Hematopoietic multipotent progenitor cell treated with erythropoietin and hydrocortisone succinate and interleukin-3 and kit ligand, for 17 days (in vitro differentiated cells): ENCODE measurements around the gene RNF17.

ENCODE experiments used
- DNase-seq: peaks from one replicate; pipeline ENCODE4 v3.0.0-alpha.2; 2015; ENCODE audit warnings: low spot score

RNF17 gene

GRCh38 chr13:24896061-24896460 lies 132.1 kb downstream of the RNF17 start:
- no peak for DNase-seq

DNA sequence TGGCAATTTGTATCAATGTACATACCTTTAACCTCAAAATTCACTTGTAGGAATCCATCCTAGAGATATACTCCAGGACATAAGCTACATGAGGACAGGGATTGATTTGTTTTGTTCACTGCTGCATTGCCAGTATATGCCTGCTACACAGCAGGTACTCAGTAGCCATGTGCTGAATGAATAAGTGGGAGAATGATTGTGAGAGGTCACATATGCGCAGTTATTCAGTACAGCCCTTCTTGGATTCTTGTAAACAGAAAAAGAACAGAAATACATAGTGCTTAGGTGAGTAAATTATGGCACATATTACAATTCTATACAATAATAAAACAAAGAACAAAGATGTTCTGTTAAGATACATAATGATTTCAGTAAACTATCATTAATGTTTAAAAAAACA lies 133.3 kb downstream of the RNF17 start:
- no peak for DNase-seq

- no peak for DNase-seq
Measured at GRCh38 chr13:24899601-24900000, 135.6 kb downstream of the RNF17 start.

DNA sequence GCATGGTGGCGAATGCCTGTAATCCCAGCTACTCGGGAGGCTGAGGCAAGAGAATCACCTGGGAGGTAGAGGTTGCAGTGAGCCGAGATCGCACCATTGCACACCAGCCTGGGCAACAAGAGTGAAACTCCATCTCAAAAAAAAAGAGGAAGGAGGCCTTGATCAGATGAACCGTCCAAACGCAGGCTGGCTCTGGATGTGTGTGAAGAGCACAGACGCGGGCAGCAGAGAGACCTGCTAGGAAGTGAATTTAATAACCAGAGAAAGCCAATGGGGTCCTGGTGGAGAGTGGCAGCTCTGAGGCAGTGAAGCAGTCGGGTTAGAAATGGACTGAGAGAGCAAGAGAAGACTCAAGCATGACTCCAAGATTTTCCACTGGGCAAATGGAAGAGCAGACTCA lies 136.5 kb downstream of the RNF17 start:
- no peak for DNase-seq

- no peak for DNase-seq
Measured at GRCh38 chr13:24905242-24905641, 141.3 kb downstream of the RNF17 start.

GRCh38 chr13:24906268-24906667 lies 142.3 kb downstream of the RNF17 start:
- DNase-seq: no peak

DNA sequence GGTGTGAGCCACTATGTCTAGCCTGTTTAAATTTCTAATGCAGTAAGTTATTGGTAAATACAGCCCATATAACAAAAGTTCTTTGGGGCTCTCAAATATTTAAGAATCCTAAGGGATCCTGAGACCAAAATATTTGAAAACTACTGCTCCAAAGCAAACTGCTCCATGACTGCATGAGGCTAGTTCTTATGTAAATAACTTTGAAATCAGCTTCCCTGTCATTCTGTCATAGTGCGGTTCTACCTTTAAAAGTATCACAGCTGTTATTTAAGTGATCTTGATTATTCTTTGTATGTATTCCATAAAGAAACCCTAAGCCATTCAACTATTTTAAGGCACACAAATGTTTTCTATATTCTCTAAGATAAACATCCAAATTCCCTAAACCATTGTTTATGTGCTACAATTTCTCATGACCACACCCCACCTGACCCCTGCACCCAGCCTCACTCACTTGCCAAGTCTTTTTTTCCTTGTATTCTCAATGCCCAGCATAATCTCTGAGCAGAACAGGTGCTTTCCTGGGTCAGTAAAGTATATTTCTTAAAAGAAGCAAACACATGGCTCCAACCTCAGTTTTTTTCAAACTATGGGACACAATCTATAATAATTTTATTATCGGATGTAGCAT lies 146.6 kb downstream of the RNF17 start:
- no peak for DNase-seq

DNA sequence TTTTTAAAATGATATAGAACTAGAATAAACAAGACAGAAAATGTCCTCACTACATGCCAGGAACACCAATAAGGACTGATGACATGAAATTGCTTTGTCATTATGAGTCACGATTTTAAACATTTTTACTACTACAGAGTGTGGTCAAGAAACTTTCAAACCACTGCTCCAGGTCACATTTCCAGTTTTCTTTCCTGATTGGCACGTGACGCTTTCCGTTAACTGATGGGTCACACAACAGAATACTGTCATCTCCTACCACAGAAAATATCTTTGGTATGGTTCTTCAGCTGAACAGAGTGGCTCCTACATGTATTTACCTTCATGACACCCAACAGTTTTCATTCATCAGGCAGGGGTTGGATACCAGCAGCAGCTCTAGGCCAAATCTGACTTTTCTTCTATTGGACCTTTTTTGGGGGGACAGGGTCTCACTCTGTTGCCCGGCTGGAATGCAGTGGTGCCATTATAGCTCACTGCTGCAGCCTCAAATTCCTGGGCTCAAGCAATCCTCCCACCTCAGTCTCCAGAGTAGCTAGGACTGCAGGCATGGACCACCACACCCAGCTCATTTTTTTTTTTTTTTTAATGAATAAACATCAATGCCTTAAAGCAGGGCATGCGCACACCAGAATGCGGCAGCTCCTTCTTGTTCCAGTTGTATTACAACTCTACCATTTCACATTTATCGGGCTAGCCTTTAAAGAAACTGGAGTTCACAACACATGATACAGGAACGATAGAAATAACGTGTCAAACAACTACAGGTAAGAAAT lies 147.4 kb downstream of the RNF17 start:
- peak; percentile 65 for DNase-seq

GRCh38 chr13:24916464-24916863 lies 152.5 kb downstream of the RNF17 start:
- no peak for DNase-seq

GRCh38 chr13:24921003-24921402 lies 157.0 kb downstream of the RNF17 start:
- DNase-seq: no peak

GRCh38 chr13:24921881-24922280 lies 157.9 kb downstream of the RNF17 start:
- DNase-seq: no peak

- no peak for DNase-seq
Measured at GRCh38 chr13:24922387-24922744, 158.4 kb downstream of the RNF17 start.

DNA sequence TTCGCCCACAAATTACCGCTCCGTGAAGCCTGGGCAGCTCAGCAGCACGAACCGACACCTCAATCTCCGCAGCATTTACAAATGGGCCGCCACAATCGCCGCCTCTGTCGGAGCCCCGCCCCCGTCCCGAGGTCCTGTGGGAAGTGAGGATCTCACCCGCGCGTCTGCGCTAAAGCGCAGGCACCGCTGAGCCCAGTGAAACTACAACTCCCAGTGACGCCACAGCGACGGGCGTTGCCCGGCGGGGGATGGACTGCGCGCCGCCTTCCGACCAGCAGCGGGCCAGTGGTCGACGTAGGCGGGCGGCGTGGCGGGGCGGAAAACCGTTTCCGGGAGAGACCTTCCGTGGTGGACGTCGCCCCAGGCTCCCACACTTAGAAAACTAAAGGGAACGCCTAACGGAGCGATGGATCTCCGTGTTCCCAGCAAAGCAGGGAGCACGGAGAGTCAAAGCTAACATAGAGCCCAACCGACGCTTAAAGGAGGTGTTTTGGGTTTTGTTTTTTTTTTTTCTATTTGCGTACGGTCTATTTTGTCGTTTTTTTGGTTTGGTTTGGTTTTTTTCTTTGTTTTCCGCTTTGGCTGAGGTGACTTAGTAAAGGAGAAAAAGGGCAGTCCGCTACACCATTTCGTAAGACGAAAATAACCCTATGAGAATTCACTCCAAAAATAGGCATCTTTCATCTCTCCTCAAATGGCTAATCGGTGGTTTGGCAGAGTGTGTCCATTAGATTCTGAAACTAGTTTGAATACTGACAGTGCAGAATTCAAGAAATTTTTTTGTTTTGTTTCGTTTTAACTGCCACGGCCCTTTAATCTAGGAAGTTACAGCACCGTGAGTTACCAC lies 159.0 kb downstream of the RNF17 start:
- peak; percentile 93 for DNase-seq

- no peak for DNase-seq
Measured at GRCh38 chr13:24925318-24926231, 161.6 kb downstream of the RNF17 start.

GRCh38 chr13:24927810-24928404 lies 163.9 kb downstream of the RNF17 start:
- no peak for DNase-seq

DNA sequence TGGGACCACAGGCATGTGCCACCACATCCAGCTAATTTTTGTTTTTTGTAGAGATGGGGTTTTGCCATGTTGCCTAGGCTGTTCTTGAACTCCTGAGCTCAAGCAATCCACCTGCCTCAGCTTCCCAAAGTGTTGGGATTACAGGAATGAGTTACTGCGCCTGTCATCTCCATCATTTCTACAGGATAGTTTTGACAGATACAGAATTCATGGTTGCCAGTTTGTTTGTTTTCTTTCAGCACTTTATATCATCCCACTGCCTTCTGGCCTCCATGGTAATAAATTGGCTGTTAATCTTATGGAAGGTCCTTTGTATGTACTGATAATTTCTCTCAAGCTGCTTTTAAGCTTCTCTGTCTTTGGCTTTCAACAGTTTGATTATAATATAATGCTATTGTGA lies 165.2 kb downstream of the RNF17 start:
- DNase-seq: no peak
